HG02840 (cell line): Measurements from ENCODE around the gene HIC1.

Experiments
- ATAC-seq: cut with Tn5 transposase; IDR thresholded peaks from one replicate; pipeline ENCODE4 v1.9.1; 2021; ENCODE audit warnings: mild to moderate bottlenecking, moderate library complexity, moderate number of reproducible peaks; ENCODE audit not compliant: unreplicated experiment, low FRiP score

The HIC1 gene

DNA sequence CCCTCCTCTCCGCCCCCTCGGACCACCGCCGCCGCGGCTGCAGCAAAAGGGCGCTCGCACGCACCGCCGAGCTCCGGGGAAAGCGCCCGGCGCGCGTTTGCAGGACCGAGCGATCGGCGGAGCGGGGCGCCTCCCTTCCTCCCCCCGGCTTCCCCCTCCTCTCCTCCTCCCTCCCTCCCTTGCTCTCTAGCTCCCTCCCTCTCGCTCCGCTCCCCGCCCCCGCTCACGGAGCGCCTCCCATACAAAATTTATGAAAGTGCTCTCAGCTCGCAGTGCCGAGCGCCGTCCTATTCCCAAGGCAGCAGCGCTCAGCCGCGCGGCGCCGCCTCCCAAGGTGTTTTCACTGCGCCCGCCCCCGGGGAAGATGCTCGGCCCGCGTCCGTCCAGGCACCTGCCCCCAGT is 29.7 kb upstream of the HIC1 start, which contains the start of gene RTN4RL1:
TSS of gene RTN4RL1 (minus strand) at position 115 of the 402 bp plus-strand sequence. CDS start 469 bp downstream, outside the sequence.
- no peak for ATAC-seq

GRCh38 chr17:2025622-2026309 is 29.1 kb upstream of the HIC1 start:
- no peak for ATAC-seq

GRCh38 chr17:2027528-2028233 is 27.2 kb upstream of the HIC1 start:
- no peak for ATAC-seq

DNA sequence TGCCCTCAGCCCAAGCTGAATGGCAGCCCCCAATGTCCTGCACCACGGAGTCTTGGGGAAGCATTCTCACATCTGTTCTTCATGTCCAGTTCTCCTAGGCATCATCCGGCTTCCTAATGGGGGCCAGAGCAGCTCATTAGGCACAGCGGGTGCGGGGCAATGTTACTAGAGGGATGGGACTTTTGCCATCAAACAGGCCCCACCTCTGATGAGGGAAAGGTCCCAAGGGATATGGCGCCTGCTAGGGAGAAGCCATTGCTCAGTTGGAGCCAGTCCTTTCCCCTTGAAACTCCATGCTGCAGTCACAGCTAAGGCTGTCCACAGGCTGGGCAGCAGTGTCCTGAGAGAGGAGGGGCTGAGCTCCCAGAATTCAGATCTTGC is 26.7 kb upstream of the HIC1 start:
- ATAC-seq, result no peak

DNA sequence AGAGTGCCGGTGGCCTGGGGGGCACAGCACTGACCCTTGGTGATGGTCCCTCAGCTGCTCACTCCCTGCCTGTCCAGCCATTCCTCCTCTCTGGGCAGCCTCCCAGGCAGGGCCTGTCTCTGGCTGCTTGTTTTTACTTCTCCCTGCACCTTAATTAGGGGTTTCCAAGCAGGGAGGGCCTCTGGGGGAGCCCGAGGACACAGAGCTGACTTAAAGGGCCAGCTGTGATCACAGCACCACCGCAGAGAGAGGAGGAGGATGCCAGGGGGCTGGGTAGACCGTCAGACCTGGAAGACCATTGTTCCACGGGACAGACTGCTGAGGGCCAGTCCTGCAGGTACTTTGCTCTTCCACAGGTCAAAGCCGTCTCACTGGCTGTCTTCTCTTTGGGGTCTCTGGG is 26.2 kb upstream of the HIC1 start:
- ATAC-seq, result no peak

GRCh38 chr17:2029911-2030778 is 24.8 kb upstream of the HIC1 start, which contains the start of gene DPH1:
TSS of gene DPH1 (plus strand) at chr17:2030153. CDS start at chr17:2030170, 17 bp downstream.
- ATAC-seq, result peak; percentile 53

DNA sequence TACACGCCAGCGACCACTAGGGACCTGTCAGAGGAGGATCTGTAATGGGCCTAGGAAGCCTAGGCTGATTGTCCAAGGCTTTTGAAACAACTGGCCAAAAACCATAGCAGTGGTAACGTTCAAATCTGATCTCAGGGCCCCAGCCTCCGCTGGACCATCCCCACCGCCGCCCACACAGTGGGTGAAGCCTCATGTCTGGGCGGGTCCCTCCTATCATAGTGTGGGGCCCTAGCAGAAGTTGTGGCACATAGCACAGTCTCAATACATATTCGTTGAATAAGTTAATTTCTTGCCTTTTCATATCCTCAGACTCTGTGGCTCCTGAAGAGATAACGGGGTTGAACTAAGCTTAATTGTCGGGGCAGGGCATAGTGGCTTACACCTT is 24.1 kb upstream of the HIC1 start:
- no peak for ATAC-seq

DNA sequence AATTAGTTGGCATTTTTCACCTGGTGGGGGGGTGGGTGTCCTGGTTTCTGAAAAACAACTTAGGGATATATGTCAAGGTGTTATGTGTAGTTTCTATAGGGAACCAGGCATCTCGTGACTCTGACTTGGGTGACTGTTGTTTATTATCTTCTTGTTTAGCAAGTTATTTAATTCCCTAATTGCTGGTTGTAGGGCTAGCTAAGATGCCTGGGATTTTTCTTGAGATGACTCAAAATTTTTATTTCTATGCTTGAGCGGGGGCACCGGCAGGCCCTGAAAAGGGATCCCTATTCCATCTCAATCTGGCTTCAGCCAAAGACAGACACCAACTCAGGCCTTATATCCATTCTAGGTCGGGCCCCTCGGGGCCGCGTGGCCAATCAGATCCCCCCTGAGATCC is 21.8 kb upstream of the HIC1 start:
- no peak for ATAC-seq

- no peak for ATAC-seq
Observed at GRCh38 chr17:2034157-2034556, 20.7 kb upstream of the HIC1 start.

- no peak for ATAC-seq
Observed at GRCh38 chr17:2034806-2035540, 19.9 kb upstream of the HIC1 start.

GRCh38 chr17:2035541-2036488 is 19.1 kb upstream of the HIC1 start:
- ATAC-seq, result no peak

DNA sequence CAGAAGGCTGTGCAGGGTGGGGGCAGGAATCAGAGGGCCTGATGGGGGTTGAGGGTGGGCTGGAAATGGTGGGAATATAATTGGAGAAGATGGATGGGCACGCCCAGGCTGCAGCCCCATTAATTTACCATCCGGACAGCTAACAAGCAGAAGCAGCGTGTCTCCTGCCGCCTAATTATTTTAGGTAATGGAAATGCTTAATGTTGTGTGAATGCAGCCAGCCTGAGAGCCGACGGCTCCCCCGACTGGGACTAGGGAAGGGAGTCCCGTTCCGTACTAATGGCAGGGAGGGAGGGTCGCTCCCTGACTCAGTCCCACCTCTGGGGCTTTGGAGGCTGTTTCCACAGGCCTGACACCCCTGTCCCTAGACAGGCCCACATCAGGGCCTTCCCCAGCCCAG is 17.7 kb upstream of the HIC1 start:
- no peak for ATAC-seq

- no peak for ATAC-seq
Observed at GRCh38 chr17:2040219-2040827, 14.6 kb upstream of the HIC1 start.

- ATAC-seq, result no peak
Observed at GRCh38 chr17:2040942-2041560, 13.9 kb upstream of the HIC1 start.

- ATAC-seq, result peak; percentile 92
Observed at GRCh38 chr17:2041561-2042389, 13.1 kb upstream of the HIC1 start, which contains the start of gene OVCA2. TSS of gene OVCA2 (plus strand) at chr17:2042022. CDS start at chr17:2042048, 26 bp downstream.

DNA sequence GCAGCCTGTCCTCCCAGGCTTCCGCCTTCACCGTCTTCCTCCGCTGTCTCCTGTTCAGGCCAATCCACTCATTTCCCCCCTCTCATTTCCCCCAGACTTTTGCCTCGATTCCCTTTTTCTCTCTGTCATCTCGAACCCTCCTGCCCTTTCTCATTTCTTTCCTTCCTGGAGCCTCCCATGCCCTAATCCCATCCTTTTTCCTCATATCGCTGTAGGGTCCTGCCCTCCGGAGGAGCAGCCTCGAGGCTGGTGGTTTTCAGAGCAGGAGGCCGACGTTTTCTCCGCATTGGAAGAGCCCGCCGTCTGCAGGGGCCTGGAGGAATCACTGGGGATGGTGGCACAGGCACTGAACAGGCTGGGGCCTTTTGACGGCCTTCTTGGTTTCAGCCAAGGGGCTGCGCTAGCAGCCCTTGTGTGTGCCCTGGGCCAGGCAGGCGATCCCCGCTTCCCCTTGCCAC is 12.5 kb upstream of the HIC1 start:
- no peak for ATAC-seq

- ATAC-seq, result no peak
Observed at GRCh38 chr17:2042933-2043332, 12.0 kb upstream of the HIC1 start.
